ENCODE measurements around the gene PSMB10.

DNA sequence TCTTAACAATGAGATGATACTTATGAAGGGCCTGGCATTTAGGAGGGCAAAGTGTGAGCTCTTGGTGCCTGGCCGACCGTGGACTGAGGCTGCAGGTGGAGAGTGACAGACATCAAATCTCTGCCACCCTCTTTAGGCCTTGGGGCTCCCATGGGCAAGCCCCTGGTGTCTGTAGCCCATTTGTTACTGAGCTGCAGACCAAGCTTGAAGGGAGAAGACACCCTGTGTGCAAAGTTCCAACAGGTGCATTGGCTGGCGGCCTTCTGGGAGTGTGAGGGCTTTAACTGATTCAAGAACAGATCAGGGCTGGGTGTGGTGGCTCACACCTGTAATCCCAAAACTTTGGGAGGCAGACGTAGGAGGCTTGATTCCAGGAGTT is 4.2 kb downstream of the PSMB10 start:
- TF ChIP-seq, protein P1, sequence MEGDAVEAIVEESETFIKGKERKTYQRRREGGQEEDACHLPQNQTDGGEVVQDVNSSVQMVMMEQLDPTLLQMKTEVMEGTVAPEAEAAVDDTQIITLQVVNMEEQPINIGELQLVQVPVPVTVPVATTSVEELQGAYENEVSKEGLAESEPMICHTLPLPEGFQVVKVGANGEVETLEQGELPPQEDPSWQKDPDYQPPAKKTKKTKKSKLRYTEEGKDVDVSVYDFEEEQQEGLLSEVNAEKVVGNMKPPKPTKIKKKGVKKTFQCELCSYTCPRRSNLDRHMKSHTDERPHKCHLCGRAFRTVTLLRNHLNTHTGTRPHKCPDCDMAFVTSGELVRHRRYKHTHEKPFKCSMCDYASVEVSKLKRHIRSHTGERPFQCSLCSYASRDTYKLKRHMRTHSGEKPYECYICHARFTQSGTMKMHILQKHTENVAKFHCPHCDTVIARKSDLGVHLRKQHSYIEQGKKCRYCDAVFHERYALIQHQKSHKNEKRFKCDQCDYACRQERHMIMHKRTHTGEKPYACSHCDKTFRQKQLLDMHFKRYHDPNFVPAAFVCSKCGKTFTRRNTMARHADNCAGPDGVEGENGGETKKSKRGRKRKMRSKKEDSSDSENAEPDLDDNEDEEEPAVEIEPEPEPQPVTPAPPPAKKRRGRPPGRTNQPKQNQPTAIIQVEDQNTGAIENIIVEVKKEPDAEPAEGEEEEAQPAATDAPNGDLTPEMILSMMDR (IDR thresholded peaks at IDR 0.05; ENCODE audit: low read depth, low read length) = no peak
- TF ChIP-seq POLR2A (IDR thresholded peaks at IDR 0.05; ENCODE audit: extremely low read depth, insufficient read length) = no peak
- TF ChIP-seq MYC (IDR thresholded peaks at IDR 0.05; ENCODE audit: low read depth, low read length) = no peak
- TF ChIP-seq MAX (IDR thresholded peaks at IDR 0.05; ENCODE audit: low read depth, low read length) = no peak

All from NB4 (cell line).